HG03571 (cell line): ENCODE results near the gene PPFIA4.
"Not testable (repeated sequence)": the region's sequence is repeated elsewhere in the genome, so short reads cannot be mapped to it uniquely, and the experiment has no call there.

Source experiments
- ATAC-seq: cut with Tn5 transposase; IDR thresholded peaks from one replicate; pipeline ENCODE4 v1.9.1; 2021; ENCODE audit not compliant: unreplicated experiment

PPFIA4 gene

GRCh38 chr1:203017061-203017460 lies 9.2 kb upstream of the PPFIA4 start:
- ATAC-seq: no peak

GRCh38 chr1:203017692-203018091 lies 8.6 kb upstream of the PPFIA4 start:
- ATAC-seq: no peak

GRCh38 chr1:203022855-203023254 lies 3.4 kb upstream of the PPFIA4 start:
- not testable (repeated sequence) for ATAC-seq

- ATAC-seq: no peak
Measured at GRCh38 chr1:203025686-203026030, 633 bp upstream of the PPFIA4 start.

- peak; percentile 11 for ATAC-seq
Measured at GRCh38 chr1:203026666-203027663, 674 bp downstream of the PPFIA4 start.

- ATAC-seq: no peak
Measured at GRCh38 chr1:203028067-203028783, 1.9 kb downstream of the PPFIA4 start.

GRCh38 chr1:203028784-203029553 lies 2.7 kb downstream of the PPFIA4 start:
- ATAC-seq: no peak

GRCh38 chr1:203031467-203031866 lies 5.2 kb downstream of the PPFIA4 start:
- no peak for ATAC-seq

- ATAC-seq: no peak
Measured at GRCh38 chr1:203033287-203033686, 7.0 kb downstream of the PPFIA4 start.

- no peak for ATAC-seq
Measured at GRCh38 chr1:203033917-203034316, 7.6 kb downstream of the PPFIA4 start.

GRCh38 chr1:203034422-203035110 lies 8.3 kb downstream of the PPFIA4 start:
- ATAC-seq: no peak

GRCh38 chr1:203035111-203036000 lies 9.1 kb downstream of the PPFIA4 start:
- no peak for ATAC-seq

- no peak for ATAC-seq
Measured at GRCh38 chr1:203036135-203036534, 9.8 kb downstream of the PPFIA4 start.

GRCh38 chr1:203036537-203036936 lies 10.2 kb downstream of the PPFIA4 start:
- no peak for ATAC-seq

GRCh38 chr1:203037509-203038190 lies 11.4 kb downstream of the PPFIA4 start:
- ATAC-seq: no peak

- ATAC-seq: peak; percentile 60
Measured at GRCh38 chr1:203038217-203038741, 12.0 kb downstream of the PPFIA4 start.

- no peak for ATAC-seq
Measured at GRCh38 chr1:203038891-203039608, 12.8 kb downstream of the PPFIA4 start.
